Measurements from ENCODE around the gene MTHFR.

GRCh38 chr1:11797525-11798216, 8.1 kb downstream of the MTHFR start:
- TF ChIP-seq SIN3A (IDR thresholded peaks at IDR 0.05; ENCODE audit: borderline replicate concordance, insufficient read depth, low read length) (no peak), POLR2AphosphoS5 (IDR thresholded peaks at IDR 0.05; ENCODE audit: low read depth, low read length) (no peak)

Measured in PFSK-1 (cell line).